Transverse colon (tissue), 4 donors: ENCODE measurements around the gene SH2D7. TPM values are rescaled to one million over a fixed set of nuclear protein-coding genes. Genes with fewer than 3 reads are reported as not detected.
A peak's percentile ranks its signal among the peaks of the same experiment; 100 is the strongest.

Experiments
- DNase-seq: peaks from one replicate; pipeline ENCODE4 v3.0.0-alpha.2; 2019
- H3K27ac ChIP-seq, 4 donors: fragments of 200-600 bp; sonication (generic); 2 replicates each; pipeline ENCODE4 v1.5.1; 2016 to 2018; ENCODE audit warnings: inconsistent platforms in 4 of 4
- H3K27me3 ChIP-seq: fragments of 200-600 bp; sonication (generic); 2 replicates; pipeline ENCODE4 v1.5.1; 2017; ENCODE audit warnings: inconsistent platforms
- H3K36me3 ChIP-seq, 4 donors: fragments of 200-600 bp; sonication (generic); 2 replicates each; pipeline ENCODE4 v1.5.1; 2017 to 2019; ENCODE audit warnings: inconsistent platforms in 4 of 4
- H3K4me1 ChIP-seq, 4 donors: fragments of 200-600 bp; sonication (generic); 2 replicates each; pipeline ENCODE4 v1.5.1; 2017 to 2020; ENCODE audit warnings: inconsistent platforms in 4 of 4
- H3K4me3 ChIP-seq, 4 donors: fragments of 200-600 bp; sonication (generic); 1 replicate in 1 of 4; 2 replicates in 3 of 4; pipeline versions ENCODE4 v1.5.1 to v1.6.1; 2017 to 2019; ENCODE audit warnings: inconsistent platforms in 4 of 4
- H3K9me3 ChIP-seq, 2 donors: fragments of 200-600 bp; sonication (generic); 2 replicates each; pipeline ENCODE4 v1.5.1; 2017 to 2019; ENCODE audit warnings: inconsistent platforms in 2 of 2
- CTCF ChIP-seq, 5 experiments: fragments of 200-600 bp in 3 of 5; fragments of 450-650 bp in 2 of 5; sonication (generic) in 3 of 5; IDR thresholded peaks; 1 replicate in 2 of 5; 2 replicates in 3 of 5; pipeline ENCODE4 v1.5.1; 2016 to 2017; ENCODE audit warnings: antibody characterized with exemption in 5 of 5, inconsistent platforms in 3 of 5, mild to moderate bottlenecking in 2 of 5, moderate library complexity in 1 of 5
- EP300 ChIP-seq: sonication (generic); formaldehyde crosslinking; IDR thresholded peaks from one replicate; pipeline ENCODE4 v1.6.1; 2017; ENCODE audit warnings: antibody characterized with exemption, low read depth
- POLR2A ChIP-seq: fragments of 450-650 bp; IDR thresholded peaks from one replicate; pipeline ENCODE4 v1.6.1; 2016; ENCODE audit warnings: antibody characterized with exemption, mild to moderate bottlenecking, moderate library complexity
- POLR2AphosphoS5 ChIP-seq, 3 donors: sonication (generic); formaldehyde crosslinking; IDR thresholded peaks; one replicate each; pipeline ENCODE4 v1.6.1; 2016; ENCODE audit warnings: antibody characterized with exemption in 3 of 3
- WGBS, 2 donors: methylation state at CpG; one replicate each; pipeline ENCODE4 v1.1.5; 2018; ENCODE audit warnings: low coverage in 1 of 2; 5-methylcytosine and 5-hydroxymethylcytosine counted together
- in situ Hi-C, 4 donors: fragments of 200-750 bp; cut with MboI; loops; one replicate each; pipeline versions ENCODE4 v1.15.0 to v1.15.1; 2017; ENCODE audit warnings: low sequenced_read_pairs in 3 of 4, low pct_ligation_motif_present in 1 of 4, low pct_unique_long_range_greater_than_20kb in 1 of 4
- intact Hi-C: fragments of 100-400 bp; cut with DNase I; formaldehyde crosslinking; loops from one replicate; pipeline ENCODE4 v1.15.1; 2023; ENCODE audit warnings: low total_unique reads
- total RNA-seq, 4 donors: library from RNA; depleted of rRNA; stranded (reverse); fragments of >200 nt; gene quantifications; one replicate each; pipeline ENCODE4 v1.1.0, GENCODE V29; 2016

SH2D7 gene
- total RNA-seq, 4 donors from 2014 or later, result 6.0 to 9.7 (median 9.3) TPM; not detected in 1

DNA sequence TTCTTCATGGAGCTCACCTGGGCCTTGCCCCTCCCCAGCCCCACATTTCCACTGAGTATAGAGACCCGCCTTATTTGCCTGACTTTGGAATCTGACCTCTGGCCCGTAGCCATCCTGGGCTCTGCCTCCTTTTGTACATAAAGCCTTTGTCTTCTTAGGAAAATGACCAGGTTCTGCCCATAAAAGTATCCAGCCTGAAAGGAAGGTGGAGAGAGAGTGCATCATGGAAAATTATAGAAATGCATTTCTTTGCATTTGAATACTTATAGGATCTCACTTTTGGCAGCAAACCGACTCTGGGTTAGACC lies 3.6 kb upstream of the SH2D7 start:
- Histone ChIP-seq H3K27ac (peak overlapping the region; percentile 53 to 75 (median 70)), H3K27me3 (no peaks in the 10 kb centered on the region), H3K4me1 (peaks cover 0 to 47% (median 38%) of the 10 kb centered on the region in 4 donors), H3K36me3 (no peaks in the 10 kb centered on the region), H3K4me3 (no peak overlapping the region), H3K9me3 (no peaks in the 10 kb centered on the region)
- in situ Hi-C loops (no loop called here), intact Hi-C loops (no loop called here)
- peak; percentile 80 for DNase-seq
- WGBS, 2 donors, result 39 to 56% methylated on average over 2 to 3 of the region's 3 CpGs
- TF ChIP-seq CTCF (IDR thresholded peaks at IDR 0.05) (no peak), POLR2AphosphoS5 (IDR thresholded peaks at IDR 0.05) (peak in 1 of 3 donors; percentile 28)

DNA sequence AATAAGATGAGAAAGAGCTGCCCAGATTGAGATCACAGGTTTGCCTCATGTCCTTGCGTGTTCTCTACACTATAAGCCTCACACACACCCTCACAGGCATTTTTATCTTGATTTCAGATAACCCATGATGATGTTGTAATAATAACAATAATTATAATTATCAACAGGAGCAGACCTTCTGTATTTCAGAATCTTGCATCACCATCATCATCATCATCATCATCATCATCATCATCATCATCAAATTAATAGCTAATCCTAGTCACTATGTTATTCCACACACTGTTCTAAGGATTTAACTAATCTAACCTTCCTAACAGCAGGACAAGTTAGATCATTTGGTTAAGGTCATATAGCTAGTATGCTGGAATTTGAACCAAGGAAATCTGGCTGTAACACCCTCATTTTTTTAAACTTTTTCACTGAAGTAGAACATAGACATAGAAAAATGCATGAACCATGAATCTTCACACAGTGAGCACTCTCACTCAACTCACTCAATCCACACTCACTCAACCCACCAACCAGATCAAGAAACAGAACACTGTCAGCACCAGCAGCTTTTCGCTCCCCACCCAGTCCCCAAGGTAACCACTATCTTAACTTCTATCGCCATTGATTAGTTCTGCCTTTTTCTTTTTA lies 1.8 kb upstream of the SH2D7 start:
- intact Hi-C loops, result no loop called here
- TF ChIP-seq POLR2A (no peak), EP300 (no peak), CTCF (IDR thresholded peaks at IDR 0.05) (no peak), POLR2AphosphoS5 (IDR thresholded peaks at IDR 0.05) (no peak)
- Histone ChIP-seq H3K9me3 (no peaks in the 10 kb centered on the region), H3K36me3 (no peaks in the 10 kb centered on the region), H3K27me3 (no peaks in the 10 kb centered on the region), H3K4me3 (no peak overlapping the region), H3K27ac (no peak overlapping the region), H3K4me1 (peaks cover 0 to 39% (median 25%) of the 10 kb centered on the region in 4 donors)
- 95% methylated on average over 3 of the region's 3 CpGs for WGBS, 2 donors
- in situ Hi-C loops, result loop anchor here in 1 of 4 donors (10.0 kb wide), 1 partner anchor 86 kb away; no protein-coding TSS in a partner anchor
- DNase-seq, result peak; percentile 2

DNA sequence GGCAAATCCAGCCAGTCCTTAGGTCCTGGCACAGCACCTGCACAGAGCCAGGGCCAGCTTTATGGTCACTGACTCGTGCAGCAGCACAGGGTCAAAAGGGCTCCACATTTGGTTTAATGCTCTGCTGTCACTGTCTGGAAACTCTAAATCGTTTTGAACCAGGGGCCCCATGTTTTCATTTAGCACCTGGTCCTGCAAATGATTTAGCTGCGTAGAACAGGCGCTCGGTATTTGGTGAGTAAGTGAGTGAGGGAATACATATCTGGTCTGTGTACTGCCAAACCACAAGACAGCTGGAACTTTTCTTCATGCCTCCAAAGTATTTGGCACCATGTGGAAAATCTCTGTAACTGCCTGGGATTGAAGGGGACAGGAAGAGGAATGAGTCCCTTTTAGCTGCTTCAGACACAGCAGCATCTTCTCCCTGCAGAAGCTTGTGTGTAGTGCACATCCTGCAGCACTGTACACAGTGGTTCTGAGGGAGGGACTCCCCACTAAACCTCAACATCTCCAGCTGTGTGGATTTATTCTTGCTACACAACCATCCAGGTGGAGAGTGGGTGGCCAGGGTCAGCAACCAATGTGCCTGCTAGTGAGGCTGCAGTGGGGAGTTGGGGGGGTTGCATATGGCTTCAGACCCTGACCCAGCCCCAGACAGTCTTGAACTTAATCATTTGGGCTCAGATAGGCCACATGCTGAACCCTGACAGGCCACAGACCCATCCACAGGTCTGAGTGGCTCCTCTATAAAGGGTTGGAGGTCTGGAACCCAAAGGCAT lies 1.1 kb downstream of the SH2D7 start:
- H3K36me3 ChIP-seq, result no peaks in the 10 kb centered on the region
- peak; percentile 7 for DNase-seq
- WGBS, 2 donors, result 42% methylated on average over 5 of the region's 5 CpGs; no CpG with 5 or more reads in 1 of the 2 donors
- H3K4me3 ChIP-seq, result no peak overlapping the region
- H3K4me1 ChIP-seq, result peaks cover 0 to 31% (median 17%) of the 10 kb centered on the region in 4 donors
- peak overlapping the region; percentile 28 to 73 (median 46) for H3K27ac ChIP-seq
- intact Hi-C loops (no loop called here), in situ Hi-C loops (loop anchor here in 1 of 4 donors (10.0 kb wide), 1 partner anchor 89 kb away; no protein-coding TSS in a partner anchor)
- H3K27me3 ChIP-seq, result no peaks in the 10 kb centered on the region
- H3K9me3 ChIP-seq, result no peaks in the 10 kb centered on the region
- TF ChIP-seq POLR2A (no peak), POLR2AphosphoS5 (IDR thresholded peaks at IDR 0.05) (peak; percentile 69 to 83 (median 79)), EP300 (no peak), CTCF (IDR thresholded peaks at IDR 0.05) (no peak)

GRCh38 chr15:78097667-78098066 lies 5.3 kb downstream of the SH2D7 start:
- no peaks in the 10 kb centered on the region for H3K36me3 ChIP-seq
- H3K27ac ChIP-seq, result no peak overlapping the region
- intact Hi-C loops, result no loop called here
- TF ChIP-seq POLR2AphosphoS5 (IDR thresholded peaks at IDR 0.05) (no peak), CTCF (IDR thresholded peaks at IDR 0.05) (no peak)
- H3K9me3 ChIP-seq, result no peaks in the 10 kb centered on the region
- 93 to 100% methylated on average over 2 to 9 of the region's 9 CpGs for WGBS, 2 donors
- H3K27me3 ChIP-seq, result no peaks in the 10 kb centered on the region
- no peak overlapping the region for H3K4me3 ChIP-seq
- in situ Hi-C loops, result loop anchor here in 1 of 4 donors (10.0 kb wide), 1 partner anchor 93 kb away; no protein-coding TSS in a partner anchor
- no peak for DNase-seq
- H3K4me1 ChIP-seq, result peaks cover 0 to 13% (median 3%) of the 10 kb centered on the region in 4 donors
